BLaER1 treated with 17β-estradiol and CSF1 and Interleukin-3, amounts not matched to agents 10 nM and 100 nM (cell line): Measurements from ENCODE around the gene BTG1.

Source experiments
- H3K27ac ChIP-seq, 11 experiments: shearing (Covaris generic); formaldehyde crosslinking; 2 replicates each; pipeline ENCODE4 v1.8.1; 2022
- H3K27me3 ChIP-seq, 11 experiments: shearing (Covaris generic); formaldehyde crosslinking; 2 replicates each; pipeline ENCODE4 v1.8.1; 2022
- H3K36me3 ChIP-seq, 11 experiments: shearing (Covaris generic); formaldehyde crosslinking; 2 replicates each; pipeline ENCODE4 v1.8.1; 2022
- H3K4me1 ChIP-seq, 10 experiments: shearing (Covaris generic); formaldehyde crosslinking; 2 replicates each; pipeline ENCODE4 v1.8.1; 2022
- H3K4me2 ChIP-seq, 11 experiments: shearing (Covaris generic); formaldehyde crosslinking; 2 replicates each; pipeline ENCODE4 v1.8.1; 2022
- H3K4me3 ChIP-seq, 10 experiments: shearing (Covaris generic); formaldehyde crosslinking; 2 replicates each; pipeline ENCODE4 v1.8.1; 2022
- H3K9ac ChIP-seq, 11 experiments: shearing (Covaris generic); formaldehyde crosslinking; 2 replicates each; pipeline ENCODE4 v1.8.1; 2022
- H3K9me3 ChIP-seq, 11 experiments: shearing (Covaris generic); formaldehyde crosslinking; replicated peaks in 1 of 11; 2 replicates each; pipeline ENCODE4 v1.8.1; 2022
- H4K20me1 ChIP-seq, 11 experiments: shearing (Covaris generic); formaldehyde crosslinking; 2 replicates each; pipeline ENCODE4 v1.8.1; 2022
- Cebpa-rat ChIP-seq, 11 experiments: shearing (Covaris generic); IDR thresholded peaks; 2 replicates each; pipeline ENCODE4 v1.8.1; 2022

The BTG1 gene

GRCh38 chr12:92185052-92185451 lies 39.4 kb upstream of the BTG1 start:
- H3K4me2 ChIP-seq = peak overlapping the region in 4 of 11 experiments; percentile 13 to 49 (median 36); a peak in 7 of 22 replicates
- H3K27me3 ChIP-seq = no peaks in the 10 kb centered on the region
- H3K4me1 ChIP-seq = peaks cover 0 to 21% (median 10%) of the 10 kb centered on the region in 10 experiments; a peak in 9 of 20 replicates
- no peak overlapping the region for H3K9ac ChIP-seq
- 0 out of 22 replicates have a peak, but pooled peaks cover 0 to 8% (median 0%) of the 10 kb centered on the region in 11 experiments for H3K36me3 ChIP-seq
- no peak for TF ChIP-seq Cebpa-rat (IDR thresholded peaks at IDR 0.05)
- no peak overlapping the region; a peak in 1 of 20 replicates for H3K4me3 ChIP-seq
- H3K27ac ChIP-seq = no peak overlapping the region
- H3K9me3 ChIP-seq = peaks cover 21 to 38% (median 30%) of the 10 kb centered on the region in 11 experiments
- H4K20me1 ChIP-seq = no peaks in the 10 kb centered on the region

DNA sequence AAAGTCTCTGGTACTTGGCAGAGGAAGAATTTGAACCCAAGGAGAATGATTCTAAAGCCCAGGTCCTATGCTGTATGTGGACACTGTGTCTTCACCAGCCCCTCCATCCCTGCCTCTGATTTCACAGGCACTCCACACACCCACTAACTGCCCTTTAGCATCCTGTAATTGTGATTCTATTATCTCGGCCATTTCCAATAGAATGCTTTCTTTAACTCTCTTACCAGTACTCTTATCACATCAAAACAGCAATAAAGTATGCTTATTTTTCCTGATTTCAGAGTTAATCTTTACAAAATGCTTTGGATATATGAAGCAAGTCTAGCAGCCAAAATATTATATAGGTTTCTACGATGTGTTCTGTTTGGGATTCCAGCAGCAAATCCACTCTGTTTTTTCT lies 37.9 kb upstream of the BTG1 start:
- Histone ChIP-seq H3K27me3 (no peaks in the 10 kb centered on the region), H4K20me1 (no peaks in the 10 kb centered on the region), H3K9ac (no peak overlapping the region), H3K4me1 (peaks cover 0 to 21% (median 10%) of the 10 kb centered on the region in 10 experiments; a peak in 9 of 20 replicates), H3K9me3 (peaks cover 21 to 38% (median 30%) of the 10 kb centered on the region in 11 experiments), H3K36me3 (0 out of 22 replicates have a peak, but pooled peaks cover 0 to 8% (median 0%) of the 10 kb centered on the region in 11 experiments), H3K27ac (no peak overlapping the region), H3K4me2 (no peak overlapping the region), H3K4me3 (no peak overlapping the region)
- TF ChIP-seq Cebpa-rat (IDR thresholded peaks at IDR 0.05) = no peak

DNA sequence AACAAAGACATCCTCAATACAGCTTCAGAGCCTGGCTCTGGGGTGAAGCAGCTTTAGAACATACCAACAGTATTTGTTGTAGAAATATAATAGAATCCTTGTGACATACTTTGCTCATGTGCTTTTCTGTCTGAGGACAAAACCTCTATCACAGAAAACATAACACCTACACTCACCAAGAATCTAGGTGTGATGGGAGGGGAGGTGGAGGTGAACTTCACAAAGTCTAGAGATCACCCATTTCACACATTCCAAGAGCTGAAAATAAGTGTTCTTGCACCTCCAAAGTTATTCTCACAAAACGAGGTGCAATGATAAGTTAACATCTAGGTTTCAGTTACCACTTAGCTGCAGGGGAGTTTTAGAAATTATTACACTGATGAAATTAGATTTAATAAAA lies 32.7 kb upstream of the BTG1 start:
- H3K9me3 ChIP-seq = peaks cover 18 to 40% (median 32%) of the 10 kb centered on the region in 11 experiments; a peak in 21 of 22 replicates
- no peak overlapping the region for H3K4me2 ChIP-seq
- 0 out of 22 replicates have a peak, but pooled peaks cover 0 to 3% (median 0%) of the 10 kb centered on the region in 11 experiments for H3K36me3 ChIP-seq
- no peak overlapping the region for H3K4me3 ChIP-seq
- H3K27me3 ChIP-seq = no peaks in the 10 kb centered on the region
- peaks cover 0 to 3% (median under 1%) of the 10 kb centered on the region in 10 experiments; a peak in 9 of 20 replicates for H3K4me1 ChIP-seq
- no peak overlapping the region for H3K9ac ChIP-seq
- no peak overlapping the region for H3K27ac ChIP-seq
- H4K20me1 ChIP-seq = no peaks in the 10 kb centered on the region
- TF ChIP-seq Cebpa-rat (IDR thresholded peaks at IDR 0.05) = no peak

GRCh38 chr12:92176646-92177045 lies 31.0 kb upstream of the BTG1 start:
- TF ChIP-seq Cebpa-rat (IDR thresholded peaks at IDR 0.05) = no peak
- peaks cover 14 to 20% (median 18%) of the 10 kb centered on the region in 10 experiments for H3K4me1 ChIP-seq
- no peaks in the 10 kb centered on the region for H4K20me1 ChIP-seq
- 0 out of 22 replicates have a peak, but pooled peaks cover 0 to 3% (median 0%) of the 10 kb centered on the region in 11 experiments for H3K36me3 ChIP-seq
- H3K4me3 ChIP-seq = no peak overlapping the region
- H3K9ac ChIP-seq = no peak overlapping the region
- H3K4me2 ChIP-seq = no peak overlapping the region
- peaks cover 11 to 23% (median 18%) of the 10 kb centered on the region in 11 experiments; a peak in 17 of 22 replicates for H3K9me3 ChIP-seq
- H3K27ac ChIP-seq = no peak overlapping the region
- H3K27me3 ChIP-seq = no peaks in the 10 kb centered on the region

GRCh38 chr12:92175961-92176360 lies 30.3 kb upstream of the BTG1 start:
- H3K4me2 ChIP-seq = no peak overlapping the region

GRCh38 chr12:92170050-92170449 lies 24.4 kb upstream of the BTG1 start:
- Histone ChIP-seq H3K36me3 (no peaks in the 10 kb centered on the region), H3K9ac (no peak overlapping the region), H4K20me1 (no peaks in the 10 kb centered on the region), H3K4me2 (peak overlapping the region in 2 of 11 experiments; percentile 9 to 91; a peak in 2 of 22 replicates), H3K27me3 (no peaks in the 10 kb centered on the region), H3K4me1 (peaks cover 17 to 56% (median 28%) of the 10 kb centered on the region in 10 experiments), H3K4me3 (no peak overlapping the region), H3K9me3 (peaks cover 0 to 7% (median under 1%) of the 10 kb centered on the region in 11 experiments; a peak in 1 of 22 replicates), H3K27ac (no peak overlapping the region)
- TF ChIP-seq Cebpa-rat (IDR thresholded peaks at IDR 0.05) = no peak

More at GRCh38 chr12:92175961-92176360, 30.3 kb upstream of the BTG1 start:
- H3K36me3 ChIP-seq = 0 out of 22 replicates have a peak, but pooled peaks cover 0 to 3% (median 0%) of the 10 kb centered on the region in 11 experiments
- H3K27me3 ChIP-seq = no peaks in the 10 kb centered on the region
- TF ChIP-seq Cebpa-rat (IDR thresholded peaks at IDR 0.05) = no peak
- H3K9me3 ChIP-seq = peaks cover 11 to 21% (median 18%) of the 10 kb centered on the region in 11 experiments; a peak in 17 of 22 replicates
- peaks cover 17 to 27% (median 24%) of the 10 kb centered on the region in 10 experiments for H3K4me1 ChIP-seq
- H3K4me3 ChIP-seq = no peak overlapping the region
- H3K9ac ChIP-seq = no peak overlapping the region
- no peaks in the 10 kb centered on the region for H4K20me1 ChIP-seq
- no peak overlapping the region for H3K27ac ChIP-seq

DNA sequence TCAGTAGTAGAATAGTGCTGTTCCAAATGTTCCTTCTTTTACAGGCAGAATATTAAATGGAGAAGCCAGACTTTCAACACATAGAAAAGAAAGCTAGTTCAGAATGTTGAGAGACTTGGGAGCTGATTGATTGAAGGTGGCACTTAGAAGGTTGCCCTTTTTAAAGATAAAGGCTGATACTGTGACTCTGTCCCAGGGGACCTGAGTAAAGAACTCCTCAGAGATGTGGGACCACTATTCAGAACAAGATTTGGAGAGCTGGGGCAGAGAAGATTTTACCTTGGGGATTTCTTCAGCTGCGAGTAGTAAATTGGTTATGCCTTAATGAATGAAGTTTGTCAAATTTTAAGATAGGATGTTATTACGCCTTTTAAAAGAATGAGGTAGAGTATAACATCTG lies 21.4 kb upstream of the BTG1 start:
- Histone ChIP-seq H3K27ac (no peak overlapping the region), H3K9me3 (0 out of 22 replicates have a peak, but pooled peaks cover 0 to 7% (median 0%) of the 10 kb centered on the region in 11 experiments), H3K27me3 (no peaks in the 10 kb centered on the region; a peak in 1 of 22 replicates), H3K4me1 (peaks cover 7 to 42% (median 14%) of the 10 kb centered on the region in 10 experiments), H3K4me2 (peak overlapping the region in 4 of 11 experiments; percentile 13 to 39 (median 26); a peak in 7 of 22 replicates), H3K9ac (no peak overlapping the region), H3K4me3 (no peak overlapping the region), H3K36me3 (no peaks in the 10 kb centered on the region), H4K20me1 (no peaks in the 10 kb centered on the region)
- no peak for TF ChIP-seq Cebpa-rat (IDR thresholded peaks at IDR 0.05)

DNA sequence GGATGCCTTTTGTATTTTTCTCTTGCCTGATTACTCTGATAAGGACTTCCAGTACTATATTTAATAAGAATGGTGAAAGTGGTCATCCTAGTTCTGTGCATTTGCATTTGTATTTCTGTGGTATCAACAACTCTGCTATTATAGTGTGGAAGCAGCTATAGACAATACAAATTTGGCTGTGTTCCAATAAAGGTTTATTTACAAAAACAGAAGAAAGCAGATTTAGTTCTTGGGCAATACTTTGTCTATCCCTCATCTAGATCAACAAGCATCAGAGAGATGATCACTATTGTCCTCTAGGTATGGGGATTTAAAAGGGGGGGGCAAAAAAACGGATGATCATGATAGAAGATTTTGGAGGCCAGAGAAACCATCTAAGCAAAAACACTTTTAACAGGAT lies 19.1 kb upstream of the BTG1 start:
- H3K9me3 ChIP-seq = 0 out of 22 replicates have a peak, but pooled peaks cover 0 to 7% (median 0%) of the 10 kb centered on the region in 11 experiments
- H3K9ac ChIP-seq = no peak overlapping the region
- no peak overlapping the region for H3K4me2 ChIP-seq
- H3K36me3 ChIP-seq = no peaks in the 10 kb centered on the region
- TF ChIP-seq Cebpa-rat (IDR thresholded peaks at IDR 0.05) = no peak
- no peaks in the 10 kb centered on the region for H4K20me1 ChIP-seq
- H3K27ac ChIP-seq = no peak overlapping the region
- H3K27me3 ChIP-seq = peaks cover 0 to 6% (median 0%) of the 10 kb centered on the region in 11 experiments; a peak in 1 of 22 replicates
- peaks cover 3 to 31% (median 14%) of the 10 kb centered on the region in 10 experiments for H3K4me1 ChIP-seq
- H3K4me3 ChIP-seq = no peak overlapping the region

DNA sequence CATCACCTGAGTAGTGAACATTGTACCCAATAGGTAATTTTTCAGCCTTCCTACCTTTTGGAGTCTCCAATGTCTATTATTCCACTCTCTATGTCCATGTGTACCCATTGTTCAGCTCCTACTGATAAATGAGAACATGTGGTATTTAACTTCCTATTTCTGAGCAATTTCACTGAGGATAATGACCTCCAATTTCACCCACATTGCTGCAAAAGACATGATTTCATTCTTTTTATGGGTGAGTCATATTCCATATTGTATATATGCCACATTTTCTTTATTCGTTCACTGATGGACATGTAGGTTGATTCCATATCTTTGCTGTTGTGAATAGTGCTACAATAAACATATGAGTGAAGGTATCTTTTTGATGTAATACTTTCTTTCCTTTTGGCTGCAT lies 16.4 kb upstream of the BTG1 start:
- Histone ChIP-seq H3K36me3 (no peaks in the 10 kb centered on the region), H3K4me2 (no peak overlapping the region), H3K4me3 (no peak overlapping the region), H3K27me3 (peaks cover 0 to 6% (median 0%) of the 10 kb centered on the region in 11 experiments; a peak in 1 of 22 replicates), H3K4me1 (peaks cover 24 to 43% (median 34%) of the 10 kb centered on the region in 10 experiments), H3K27ac (no peak overlapping the region), H3K9me3 (0 out of 22 replicates have a peak, but pooled peaks cover 0 to 5% (median 0%) of the 10 kb centered on the region in 11 experiments), H4K20me1 (no peaks in the 10 kb centered on the region), H3K9ac (no peak overlapping the region)
- TF ChIP-seq Cebpa-rat (IDR thresholded peaks at IDR 0.05) = no peak
